ENCODE results near the gene SLC8A1.
"Not testable (repeated sequence)": the region's sequence is repeated elsewhere in the genome, so short reads cannot be mapped to it uniquely, and the experiment has no call there.

The SLC8A1 gene

DNA sequence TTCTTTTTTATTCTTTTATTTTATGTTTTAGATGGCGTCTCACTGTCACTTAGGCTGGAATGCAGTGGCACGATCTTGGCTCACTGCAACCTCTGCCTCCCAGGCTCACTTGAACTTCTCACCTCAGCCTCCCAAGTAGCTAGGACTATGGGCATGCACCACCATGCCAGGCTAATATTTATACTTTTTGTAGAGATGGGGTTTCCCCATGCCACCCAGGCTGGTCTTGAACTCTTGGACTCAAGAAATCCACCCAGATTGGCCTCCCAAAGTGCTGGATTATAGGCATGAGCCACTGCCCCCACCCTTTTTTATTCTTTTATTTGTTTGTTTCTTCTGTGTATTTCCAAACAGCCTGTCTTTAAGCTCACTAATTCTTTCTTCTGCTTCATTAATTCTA lies 366.1 kb downstream of the SLC8A1 start (continued):
- TF ChIP-seq, protein P1, sequence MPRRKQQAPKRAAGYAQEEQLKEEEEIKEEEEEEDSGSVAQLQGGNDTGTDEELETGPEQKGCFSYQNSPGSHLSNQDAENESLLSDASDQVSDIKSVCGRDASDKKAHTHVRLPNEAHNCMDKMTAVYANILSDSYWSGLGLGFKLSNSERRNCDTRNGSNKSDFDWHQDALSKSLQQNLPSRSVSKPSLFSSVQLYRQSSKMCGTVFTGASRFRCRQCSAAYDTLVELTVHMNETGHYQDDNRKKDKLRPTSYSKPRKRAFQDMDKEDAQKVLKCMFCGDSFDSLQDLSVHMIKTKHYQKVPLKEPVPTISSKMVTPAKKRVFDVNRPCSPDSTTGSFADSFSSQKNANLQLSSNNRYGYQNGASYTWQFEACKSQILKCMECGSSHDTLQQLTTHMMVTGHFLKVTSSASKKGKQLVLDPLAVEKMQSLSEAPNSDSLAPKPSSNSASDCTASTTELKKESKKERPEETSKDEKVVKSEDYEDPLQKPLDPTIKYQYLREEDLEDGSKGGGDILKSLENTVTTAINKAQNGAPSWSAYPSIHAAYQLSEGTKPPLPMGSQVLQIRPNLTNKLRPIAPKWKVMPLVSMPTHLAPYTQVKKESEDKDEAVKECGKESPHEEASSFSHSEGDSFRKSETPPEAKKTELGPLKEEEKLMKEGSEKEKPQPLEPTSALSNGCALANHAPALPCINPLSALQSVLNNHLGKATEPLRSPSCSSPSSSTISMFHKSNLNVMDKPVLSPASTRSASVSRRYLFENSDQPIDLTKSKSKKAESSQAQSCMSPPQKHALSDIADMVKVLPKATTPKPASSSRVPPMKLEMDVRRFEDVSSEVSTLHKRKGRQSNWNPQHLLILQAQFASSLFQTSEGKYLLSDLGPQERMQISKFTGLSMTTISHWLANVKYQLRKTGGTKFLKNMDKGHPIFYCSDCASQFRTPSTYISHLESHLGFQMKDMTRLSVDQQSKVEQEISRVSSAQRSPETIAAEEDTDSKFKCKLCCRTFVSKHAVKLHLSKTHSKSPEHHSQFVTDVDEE (CRISPR knock-in tag; IDR thresholded peaks at IDR 0.05): no peak
- no peak for TF ChIP-seq ARNTL (CRISPR knock-in tag; IDR thresholded peaks at IDR 0.05; ENCODE audit: borderline replicate concordance, low read depth)
- TF ChIP-seq ZNF565 (CRISPR knock-in tag; conservative IDR thresholded peaks at IDR 0.05; ENCODE audit: low read depth): no peak

DNA sequence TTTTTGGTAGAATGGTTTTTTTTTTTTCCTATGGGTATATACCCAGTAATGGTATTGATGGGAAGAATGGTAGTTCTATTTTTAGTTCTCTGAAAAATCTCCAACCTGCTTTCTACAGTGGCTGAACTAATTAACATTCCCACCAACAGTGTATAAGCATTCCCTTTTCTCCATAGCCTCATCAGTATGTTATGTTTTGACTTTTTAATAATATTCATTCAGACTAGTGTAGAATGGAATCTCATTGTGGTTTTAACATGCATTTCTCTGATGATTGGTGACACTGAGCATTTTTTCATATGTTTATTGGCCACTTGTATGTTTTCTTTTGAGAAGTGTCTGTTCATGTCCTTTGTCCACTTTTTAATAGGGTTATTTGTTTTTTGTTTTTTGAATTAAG lies 378.6 kb downstream of the SLC8A1 start:
- not testable (repeated sequence) for ATAC-seq

DNA sequence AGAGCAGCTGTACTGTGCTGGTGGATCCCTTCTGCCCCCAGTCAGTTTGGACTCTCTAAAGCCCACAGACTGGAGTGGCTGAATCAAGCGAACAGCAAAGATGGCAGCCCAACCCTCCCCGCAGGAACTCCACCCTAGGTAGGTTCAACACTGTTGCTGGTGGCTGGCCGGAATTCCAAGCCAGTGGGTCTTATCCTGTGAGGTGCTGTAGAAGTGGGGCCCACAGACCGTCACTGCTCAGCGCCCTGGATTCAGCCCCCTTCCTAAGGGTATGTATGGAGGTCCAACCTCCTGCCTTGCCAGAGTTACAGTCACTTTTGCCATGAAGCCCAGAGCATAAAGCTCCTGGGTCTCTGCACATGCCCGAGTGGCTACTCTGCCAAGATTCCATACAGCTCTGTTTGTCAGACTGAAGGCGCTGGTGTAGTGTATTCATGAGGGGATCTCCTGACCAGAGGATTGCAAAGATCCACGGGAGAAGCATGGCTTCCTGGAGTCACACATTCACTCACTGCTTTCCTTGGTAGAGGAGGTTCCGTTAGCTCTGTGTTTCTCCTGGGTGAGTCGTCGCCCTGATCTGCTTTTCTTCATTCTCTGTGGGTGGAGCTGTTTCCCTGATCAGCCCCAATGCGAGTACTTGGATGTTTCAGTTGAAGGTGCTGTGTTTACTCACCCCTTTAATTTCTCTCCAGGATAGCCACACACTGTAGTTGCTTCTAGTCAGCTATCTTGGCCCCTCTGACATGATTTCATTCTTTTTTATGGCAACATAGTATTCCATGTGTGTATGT lies 379.3 kb downstream of the SLC8A1 start:
- no peak for ATAC-seq
- TF ChIP-seq ZNF565 (CRISPR knock-in tag; conservative IDR thresholded peaks at IDR 0.05; ENCODE audit: low read depth) (no peak), CSDC2 (CRISPR knock-in tag; IDR thresholded peaks at IDR 0.05) (no peak)

DNA sequence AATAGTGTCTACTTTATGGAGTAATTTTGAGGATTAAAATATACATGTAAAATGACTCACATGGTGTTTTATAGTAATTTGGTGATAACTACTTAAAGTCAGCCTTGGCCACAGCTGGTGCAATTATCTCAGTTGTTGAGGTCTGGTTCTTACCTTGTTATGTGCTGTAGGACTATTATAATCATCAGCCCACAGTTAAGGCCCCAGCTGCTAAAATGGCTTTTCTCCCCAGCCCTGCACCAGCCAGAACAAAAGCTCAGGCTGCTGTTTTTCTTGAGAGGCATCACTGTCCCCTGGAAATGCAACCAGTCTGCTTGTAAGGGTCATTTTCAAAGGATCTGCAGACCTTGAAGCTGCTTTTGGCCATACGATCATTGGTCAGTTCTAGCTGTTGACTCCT lies 389.5 kb downstream of the SLC8A1 start:
- ATAC-seq: no peak
- TF ChIP-seq, protein P2, sequence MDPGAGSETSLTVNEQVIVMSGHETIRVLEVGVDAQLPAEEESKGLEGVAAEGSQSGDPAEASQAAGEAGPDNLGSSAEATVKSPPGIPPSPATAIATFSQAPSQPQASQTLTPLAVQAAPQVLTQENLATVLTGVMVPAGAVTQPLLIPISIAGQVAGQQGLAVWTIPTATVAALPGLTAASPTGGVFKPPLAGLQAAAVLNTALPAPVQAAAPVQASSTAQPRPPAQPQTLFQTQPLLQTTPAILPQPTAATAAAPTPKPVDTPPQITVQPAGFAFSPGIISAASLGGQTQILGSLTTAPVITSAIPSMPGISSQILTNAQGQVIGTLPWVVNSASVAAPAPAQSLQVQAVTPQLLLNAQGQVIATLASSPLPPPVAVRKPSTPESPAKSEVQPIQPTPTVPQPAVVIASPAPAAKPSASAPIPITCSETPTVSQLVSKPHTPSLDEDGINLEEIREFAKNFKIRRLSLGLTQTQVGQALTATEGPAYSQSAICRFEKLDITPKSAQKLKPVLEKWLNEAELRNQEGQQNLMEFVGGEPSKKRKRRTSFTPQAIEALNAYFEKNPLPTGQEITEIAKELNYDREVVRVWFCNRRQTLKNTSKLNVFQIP (CRISPR knock-in tag; IDR thresholded peaks at IDR 0.05; ENCODE audit: borderline replicate concordance, low read depth): no peak
- TF ChIP-seq, protein P3, sequence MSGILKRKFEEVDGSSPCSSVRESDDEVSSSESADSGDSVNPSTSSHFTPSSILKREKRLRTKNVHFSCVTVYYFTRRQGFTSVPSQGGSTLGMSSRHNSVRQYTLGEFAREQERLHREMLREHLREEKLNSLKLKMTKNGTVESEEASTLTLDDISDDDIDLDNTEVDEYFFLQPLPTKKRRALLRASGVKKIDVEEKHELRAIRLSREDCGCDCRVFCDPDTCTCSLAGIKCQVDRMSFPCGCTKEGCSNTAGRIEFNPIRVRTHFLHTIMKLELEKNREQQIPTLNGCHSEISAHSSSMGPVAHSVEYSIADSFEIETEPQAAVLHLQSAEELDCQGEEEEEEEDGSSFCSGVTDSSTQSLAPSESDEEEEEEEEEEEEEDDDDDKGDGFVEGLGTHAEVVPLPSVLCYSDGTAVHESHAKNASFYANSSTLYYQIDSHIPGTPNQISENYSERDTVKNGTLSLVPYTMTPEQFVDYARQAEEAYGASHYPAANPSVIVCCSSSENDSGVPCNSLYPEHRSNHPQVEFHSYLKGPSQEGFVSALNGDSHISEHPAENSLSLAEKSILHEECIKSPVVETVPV (CRISPR knock-in tag; IDR thresholded peaks at IDR 0.05): no peak
- TF ChIP-seq GLIS3 (CRISPR knock-in tag; IDR thresholded peaks at IDR 0.05): no peak
- no peak for TF ChIP-seq ZC3H10 (CRISPR knock-in tag; IDR thresholded peaks at IDR 0.05)
- no peak for TF ChIP-seq ZNF70 (CRISPR knock-in tag; IDR thresholded peaks at IDR 0.05)
- TF ChIP-seq ZNF565 (CRISPR knock-in tag; conservative IDR thresholded peaks at IDR 0.05; ENCODE audit: low read depth): no peak
- no peak for TF ChIP-seq ZNF8 (CRISPR knock-in tag; IDR thresholded peaks at IDR 0.05)
- no peak for TF ChIP-seq BACH2 (CRISPR knock-in tag; IDR thresholded peaks at IDR 0.05; ENCODE audit: borderline replicate concordance)
- TF ChIP-seq, protein P4, sequence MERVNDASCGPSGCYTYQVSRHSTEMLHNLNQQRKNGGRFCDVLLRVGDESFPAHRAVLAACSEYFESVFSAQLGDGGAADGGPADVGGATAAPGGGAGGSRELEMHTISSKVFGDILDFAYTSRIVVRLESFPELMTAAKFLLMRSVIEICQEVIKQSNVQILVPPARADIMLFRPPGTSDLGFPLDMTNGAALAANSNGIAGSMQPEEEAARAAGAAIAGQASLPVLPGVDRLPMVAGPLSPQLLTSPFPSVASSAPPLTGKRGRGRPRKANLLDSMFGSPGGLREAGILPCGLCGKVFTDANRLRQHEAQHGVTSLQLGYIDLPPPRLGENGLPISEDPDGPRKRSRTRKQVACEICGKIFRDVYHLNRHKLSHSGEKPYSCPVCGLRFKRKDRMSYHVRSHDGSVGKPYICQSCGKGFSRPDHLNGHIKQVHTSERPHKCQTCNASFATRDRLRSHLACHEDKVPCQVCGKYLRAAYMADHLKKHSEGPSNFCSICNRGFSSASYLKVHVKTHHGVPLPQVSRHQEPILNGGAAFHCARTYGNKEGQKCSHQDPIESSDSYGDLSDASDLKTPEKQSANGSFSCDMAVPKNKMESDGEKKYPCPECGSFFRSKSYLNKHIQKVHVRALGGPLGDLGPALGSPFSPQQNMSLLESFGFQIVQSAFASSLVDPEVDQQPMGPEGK (CRISPR knock-in tag; IDR thresholded peaks at IDR 0.05; ENCODE audit: borderline replicate concordance): no peak
- no peak for TF ChIP-seq CSDC2 (CRISPR knock-in tag; IDR thresholded peaks at IDR 0.05)
- TF ChIP-seq ISL1 (CRISPR knock-in tag; IDR thresholded peaks at IDR 0.05): no peak
- TF ChIP-seq SNAI2 (CRISPR knock-in tag; IDR thresholded peaks at IDR 0.05): no peak
- no peak for TF ChIP-seq ESRRG (CRISPR knock-in tag; IDR thresholded peaks at IDR 0.05)
- TF ChIP-seq ARNTL (CRISPR knock-in tag; IDR thresholded peaks at IDR 0.05; ENCODE audit: borderline replicate concordance, low read depth): no peak
- TF ChIP-seq, protein P1 (CRISPR knock-in tag; IDR thresholded peaks at IDR 0.05): no peak
- TF ChIP-seq ZFP30 (CRISPR knock-in tag; IDR thresholded peaks at IDR 0.05): no peak

Measured in SK-N-SH treated with all-trans-retinoic acid at 6 μM for 48 hours (cell line).